K562 (cell line): ENCODE measurements around the gene SPOCD1. TPM values are rescaled to one million over a fixed set of nuclear protein-coding genes. Genes with fewer than 3 reads are reported as not detected.

Experiments used
- ATAC-seq: fragments of 200-7000 bp; cut with Tn5 transposase; 3 replicates; pipeline ENCODE4 v1.9.1; 2020; ENCODE audit warnings: moderate library complexity
- BruUV-seq: library from RNA; stranded (reverse); fragments of 400-500 nt; replicated peaks from 2 replicates; lab custom pipeline; 2021; lab: Mats Ljungman, UMichigan
- CTCF ChIA-PET: fragments of 300-600 bp; formaldehyde crosslinking; extraction: SDS; loops from one replicate; lab custom pipeline; 2021; ENCODE audit warnings: low intra/inter-chr PET ratio; lab: Yijun Ruan, JAX
- POLR2A ChIA-PET: fragments of 300-600, 350-650 bp; sonication (Branson Sonifier 250); formaldehyde crosslinking; extraction: SDS; loops from one replicate; lab custom pipeline; 2021; ENCODE audit warnings: antibody characterized with exemption, inconsistent platforms; lab: Yijun Ruan, JAX
- DNase-seq, 4 experiments: peaks; one replicate each; pipeline versions ENCODE4 v3.0.0 to v3.0.0-alpha.2; 2011 to 2018; ENCODE audit warnings: low spot score in 3 of 4, mixed read lengths in 3 of 4; ENCODE audit errors: extremely low read depth in 1 of 4
- FAIRE-seq: peaks from 2 replicates; lab custom pipeline; 2011; peaks lifted over from hg19 to GRCh38; lab: Jason Lieb, UNC
- H2AFZ ChIP-seq: 2 replicates; pipeline ENCODE4 v1.6.0; 2011; ENCODE audit warnings: low read depth, low read length, control low read depth, inconsistent platforms
- H3K27ac ChIP-seq: fragments of 200-600 bp; 3 replicates; pipeline ENCODE4 v1.8.0; 2011; ENCODE audit warnings: low read depth, mild to moderate bottlenecking, control low read depth, inconsistent platforms, low read length, moderate library complexity, mixed read lengths; ENCODE audit errors: extremely low read depth
- H3K27me3 ChIP-seq, 2 experiments: fragments of 300-600 bp in 1 of 2; 2 replicates in 1 of 2; 3 replicates in 1 of 2; pipeline versions ENCODE4 v1.6.0 to v1.8.0; 2011; ENCODE audit warnings: inconsistent platforms in 2 of 2, low read length in 2 of 2, mild to moderate bottlenecking in 1 of 2, mixed read lengths in 1 of 2, moderate library complexity in 1 of 2; ENCODE audit not compliant: control insufficient read depth in 2 of 2, insufficient read depth in 2 of 2
- H3K36me3 ChIP-seq: fragments of 300-600 bp; 3 replicates; pipeline ENCODE4 v1.8.0; 2011; ENCODE audit warnings: mild to moderate bottlenecking, low read length, inconsistent platforms; ENCODE audit not compliant: control insufficient read depth, insufficient read depth
- H3K4me1 ChIP-seq, 2 experiments: fragments of 200-600 bp in 1 of 2; replicated peaks in 1 of 2; 2 replicates in 1 of 2; 3 replicates in 1 of 2; pipeline versions ENCODE4 v1.5.1 to v1.8.0; 2011; ENCODE audit warnings: inconsistent platforms in 2 of 2, low read length in 2 of 2, mild to moderate bottlenecking in 1 of 2, mixed read lengths in 1 of 2, moderate library complexity in 1 of 2; ENCODE audit not compliant: control insufficient read depth in 2 of 2, insufficient read depth in 2 of 2
- H3K4me2 ChIP-seq: 2 replicates; pipeline ENCODE4 v1.6.1; 2011; ENCODE audit warnings: low read length, control low read depth, inconsistent platforms, mixed read lengths; ENCODE audit not compliant: insufficient read depth
- H3K4me3 ChIP-seq: fragments of 200-600 bp; sonication (generic), shearing (Covaris generic); 2 replicates; pipeline ENCODE4 v1.5.1; 2016; ENCODE audit warnings: control low read depth, inconsistent platforms
- H3K79me2 ChIP-seq: fragments of 200-600 bp; 3 replicates; pipeline ENCODE4 v1.8.0; 2011; ENCODE audit warnings: low read length, inconsistent platforms; ENCODE audit not compliant: control insufficient read depth, insufficient read depth
- H3K9ac ChIP-seq, 2 experiments: 2 replicates each; pipeline versions ENCODE4 v1.6.0 to v1.6.1; 2011; ENCODE audit warnings: low read depth in 2 of 2, low read length in 2 of 2, control low read depth in 1 of 2, inconsistent platforms in 1 of 2, mild to moderate bottlenecking in 1 of 2, mixed read lengths in 1 of 2; ENCODE audit not compliant: insufficient read depth in 1 of 2
- H3K9me1 ChIP-seq: one replicate; pipeline ENCODE4 v1.6.0; 2011; ENCODE audit warnings: inconsistent platforms, mild to moderate bottlenecking, low read length, moderate library complexity; ENCODE audit not compliant: control insufficient read depth, insufficient read depth
- H3K9me3 ChIP-seq: replicated peaks from 2 replicates; pipeline ENCODE4 v1.5.1; 2011; ENCODE audit warnings: low read depth, low read length, inconsistent platforms; ENCODE audit not compliant: control insufficient read depth, insufficient read depth
- H4K20me1 ChIP-seq: replicated peaks from 2 replicates; pipeline ENCODE4 v1.6.1; 2011; ENCODE audit warnings: low read length, inconsistent platforms, mixed read lengths; ENCODE audit not compliant: control insufficient read depth, insufficient read depth
- ESRRA ChIP-seq: fragments of 450-650 bp; IDR thresholded peaks from 2 replicates; pipeline ENCODE4 v1.6.1; 2014; ENCODE audit warnings: low read depth, mild to moderate bottlenecking, moderate library complexity, borderline replicate concordance
- MYBL2 ChIP-seq, 2 experiments: fragments of 450-650 bp in 1 of 2; sonication (generic) in 1 of 2; formaldehyde crosslinking in 1 of 2; IDR thresholded peaks; 2 replicates each; pipeline versions ENCODE4 v1.6.1 to v1.8.1; 2017 to 2022; ENCODE audit warnings: borderline replicate concordance in 1 of 2, inconsistent platforms in 1 of 2, low read depth in 1 of 2, mild to moderate bottlenecking in 1 of 2, missing genetic modification reagents in 1 of 2, moderate library complexity in 1 of 2
- NBN ChIP-seq: fragments of 450-650 bp; IDR thresholded peaks from 2 replicates; pipeline ENCODE4 v1.6.1; 2016; ENCODE audit warnings: low read depth, mild to moderate bottlenecking
- WGBS: fragments of 100-300 bp; shearing (Covaris generic); methylation state at CpG from one replicate; pipeline ENCODE4 v1.1.6; 2016; ENCODE audit warnings: low coverage, mixed read lengths; ENCODE audit not compliant: insufficient coverage; ENCODE audit errors: missing lambda C conversion rate; 5-methylcytosine and 5-hydroxymethylcytosine counted together
- in situ Hi-C: fragments of 300-500 bp; cut with MboI; formaldehyde crosslinking; loops from 4 replicates; pipeline ENCODE4 v1.15.0; 2018; ENCODE audit warnings: inconsistent platforms, mixed read lengths
- intact Hi-C: fragments of 100-400 bp; cut with micrococcal nuclease; formaldehyde crosslinking; loops from 2 replicates; pipeline ENCODE4 v1.14.2; 2022
- polyA plus RNA-seq, 8 experiments: library from polyadenylated mRNA; depleted of rRNA in 4 of 8; stranded (reverse) in 5 of 8; unstranded in 3 of 8; fragments of >200 nt; fragmentation: Nextera tagmentation in 2 of 8; fragmentation: Illumina TruSeq in 1 of 8; extraction: Ambion mirVana in 2 of 8; extraction: Trizol in 1 of 8; gene quantifications; 2 replicates each; pipeline versions ENCODE4 v1.2.1 to v1.2.3, GENCODE V29; 2011 to 2014; ENCODE audit warnings: inconsistent platforms in 1 of 8, missing spikeins in 1 of 8
- total RNA-seq, 7 experiments: library from RNA; depleted of rRNA in 6 of 7; stranded (reverse); fragments of >200 nt in 6 of 7; fragmentation: Illumina TruSeq in 2 of 7; extraction: Trizol in 2 of 7; gene quantifications; 2 replicates each; pipeline versions ENCODE4 v1.2.1 to v1.2.3, GENCODE V29; 2011 to 2021; ENCODE audit warnings: low replicate concordance in 1 of 7
- TF ChIP-seq, protein P1 (sequence below): sonication (generic); formaldehyde crosslinking; IDR thresholded peaks from 2 replicates; pipeline ENCODE4 v1.8.0; 2022; ENCODE audit warnings: mild to moderate bottlenecking, missing genetic modification reagents, borderline replicate concordance
- TF ChIP-seq, protein P2 (sequence below): fragments of 450-650 bp; formaldehyde crosslinking; IDR thresholded peaks from 2 replicates; pipeline ENCODE4 v1.4.0; 2022; ENCODE audit warnings: missing genetic modification characterization

SPOCD1 gene
- total and polyA plus RNA-seq, 9 of the 15 experiments (the other 6 are each of a cell fraction or from before 2014, with no cell fraction given) = 0.03 to 0.71 (median 0.26) TPM; not detected in 1

DNA sequence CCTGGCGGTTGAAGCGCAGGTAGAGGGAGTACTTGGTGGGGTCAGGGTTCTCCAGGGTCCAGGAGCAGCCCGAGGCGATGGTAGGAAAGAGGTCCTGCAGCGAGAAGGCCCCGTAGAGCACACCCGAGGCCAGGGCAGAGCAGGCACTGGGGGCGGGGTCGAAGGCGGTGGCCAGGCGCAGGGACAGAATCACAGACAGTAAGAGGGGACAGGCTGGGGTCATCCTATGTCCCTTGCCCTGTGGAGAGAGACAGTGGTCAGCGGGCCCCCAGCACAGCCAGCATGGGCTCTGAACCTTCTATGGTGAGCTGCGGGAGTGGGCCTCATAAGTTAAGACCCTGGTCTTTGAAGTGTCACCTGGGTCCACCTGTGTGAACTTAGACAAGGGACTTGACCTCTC, 59.2 kb downstream of the SPOCD1 start:
- ATAC-seq = peak; percentile 4; the same call in 1 of the 3 replicates
- Histone ChIP-seq H3K36me3 (no peaks in the 10 kb centered on the region), H3K4me1 (peaks cover 4 to 30% of the 10 kb centered on the region in 2 experiments; a peak in 4 of 5 replicates), H3K9ac (no peak overlapping the region), H4K20me1 (peaks cover 50% of the 10 kb centered on the region), H3K27ac (no peak overlapping the region), H3K4me3 (no peak overlapping the region), H3K4me2 (no peak overlapping the region), H3K9me1 (no peaks in the 10 kb centered on the region), H3K79me2 (no peaks in the 10 kb centered on the region), H3K9me3 (no peaks in the 10 kb centered on the region), H3K27me3 (peaks cover 47 to 85% of the 10 kb centered on the region in 2 experiments), H2AFZ (no peak overlapping the region)
- FAIRE-seq = no peak
- in situ Hi-C loops = no loop called here
- no TSS peak for BruUV-seq
- DNase-seq = no peak
- no peak for TF ChIP-seq MYBL2 (IDR thresholded peaks at IDR 0.05; ENCODE audit: low read depth)
- no peak for TF ChIP-seq MYBL2 (CRISPR knock-in tag; IDR thresholded peaks at IDR 0.05; ENCODE audit: borderline replicate concordance)
- TF ChIP-seq, protein P1, sequence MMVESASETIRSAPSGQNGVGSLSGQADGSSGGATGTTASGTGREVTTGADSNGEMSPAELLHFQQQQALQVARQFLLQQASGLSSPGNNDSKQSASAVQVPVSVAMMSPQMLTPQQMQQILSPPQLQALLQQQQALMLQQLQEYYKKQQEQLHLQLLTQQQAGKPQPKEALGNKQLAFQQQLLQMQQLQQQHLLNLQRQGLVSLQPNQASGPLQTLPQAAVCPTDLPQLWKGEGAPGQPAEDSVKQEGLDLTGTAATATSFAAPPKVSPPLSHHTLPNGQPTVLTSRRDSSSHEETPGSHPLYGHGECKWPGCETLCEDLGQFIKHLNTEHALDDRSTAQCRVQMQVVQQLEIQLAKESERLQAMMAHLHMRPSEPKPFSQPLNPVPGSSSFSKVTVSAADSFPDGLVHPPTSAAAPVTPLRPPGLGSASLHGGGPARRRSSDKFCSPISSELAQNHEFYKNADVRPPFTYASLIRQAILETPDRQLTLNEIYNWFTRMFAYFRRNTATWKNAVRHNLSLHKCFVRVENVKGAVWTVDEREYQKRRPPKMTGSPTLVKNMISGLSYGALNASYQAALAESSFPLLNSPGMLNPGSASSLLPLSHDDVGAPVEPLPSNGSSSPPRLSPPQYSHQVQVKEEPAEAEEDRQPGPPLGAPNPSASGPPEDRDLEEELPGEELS (CRISPR knock-in tag) = 0 out of 2 replicates have a peak, but pooled peaks have one; percentile 54
- peak; percentile 83 for TF ChIP-seq ESRRA
- TF ChIP-seq, protein P2, sequence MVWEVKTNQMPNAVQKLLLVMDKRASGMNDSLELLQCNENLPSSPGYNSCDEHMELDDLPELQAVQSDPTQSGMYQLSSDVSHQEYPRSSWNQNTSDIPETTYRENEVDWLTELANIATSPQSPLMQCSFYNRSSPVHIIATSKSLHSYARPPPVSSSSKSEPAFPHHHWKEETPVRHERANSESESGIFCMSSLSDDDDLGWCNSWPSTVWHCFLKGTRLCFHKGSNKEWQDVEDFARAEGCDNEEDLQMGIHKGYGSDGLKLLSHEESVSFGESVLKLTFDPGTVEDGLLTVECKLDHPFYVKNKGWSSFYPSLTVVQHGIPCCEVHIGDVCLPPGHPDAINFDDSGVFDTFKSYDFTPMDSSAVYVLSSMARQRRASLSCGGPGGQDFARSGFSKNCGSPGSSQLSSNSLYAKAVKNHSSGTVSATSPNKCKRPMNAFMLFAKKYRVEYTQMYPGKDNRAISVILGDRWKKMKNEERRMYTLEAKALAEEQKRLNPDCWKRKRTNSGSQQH (CRISPR knock-in tag) = no peak
- TF ChIP-seq NBN = no peak
- ChIA-PET CTCF (no interaction called here), POLR2A (interaction anchor here (0.7 to 1.6 kb wide), 2 partner anchors 13 to 22 kb away, joined by 3 to 4 read pairs; no protein-coding TSS in a partner anchor)
- 24% methylated on average over 13 of the region's 13 CpGs for WGBS
- intact Hi-C loops = no loop called here
